Lower leg skin (tissue), 4 donors: Measurements from ENCODE around the gene SEPTIN2. TPM values are rescaled to one million over a fixed set of nuclear protein-coding genes. Genes with fewer than 3 reads are reported as not detected.

Experiments
- DNase-seq, 2 donors: peaks; one replicate each; pipeline ENCODE4 v3.0.0-alpha.2; 2019; ENCODE audit warnings: low spot score in 2 of 2
- H3K4me3 ChIP-seq: fragments of 200-600 bp; sonication (generic); 2 replicates; pipeline ENCODE4 v1.5.1; 2017; ENCODE audit warnings: mild to moderate bottlenecking, low read depth; ENCODE audit not compliant: poor library complexity, severe bottlenecking
- POLR2A ChIP-seq, 2 donors: fragments of 450-650 bp; IDR thresholded peaks; one replicate each; pipeline ENCODE4 v1.6.1; 2016 to 2017; ENCODE audit warnings: antibody characterized with exemption in 2 of 2, mild to moderate bottlenecking in 1 of 2, moderate library complexity in 1 of 2
- WGBS, 2 donors: methylation state at CpG; one replicate each; pipeline ENCODE4 v1.1.5; 2018; 5-methylcytosine and 5-hydroxymethylcytosine counted together
- intact Hi-C: fragments of 100-400 bp; cut with DNase I; formaldehyde crosslinking; loops from one replicate; pipeline ENCODE4 v1.15.0; 2023; ENCODE audit warnings: low total_unique reads
- total RNA-seq, 4 donors: library from RNA; depleted of rRNA; stranded (reverse); fragments of >200 nt; gene quantifications; one replicate each; pipeline ENCODE4 v1.1.0, GENCODE V29; 2016
- TF ChIP-seq, protein P1 (sequence below), 3 donors: fragments of 450-650 bp; IDR thresholded peaks; one replicate each; pipeline ENCODE4 v1.5.1; 2016; ENCODE audit warnings: antibody characterized with exemption in 3 of 3, mild to moderate bottlenecking in 3 of 3, moderate library complexity in 2 of 3

SEPTIN2 gene
- total RNA-seq, 4 donors from 2014 or later, result 97.3 to 164 (median 124) TPM

DNA sequence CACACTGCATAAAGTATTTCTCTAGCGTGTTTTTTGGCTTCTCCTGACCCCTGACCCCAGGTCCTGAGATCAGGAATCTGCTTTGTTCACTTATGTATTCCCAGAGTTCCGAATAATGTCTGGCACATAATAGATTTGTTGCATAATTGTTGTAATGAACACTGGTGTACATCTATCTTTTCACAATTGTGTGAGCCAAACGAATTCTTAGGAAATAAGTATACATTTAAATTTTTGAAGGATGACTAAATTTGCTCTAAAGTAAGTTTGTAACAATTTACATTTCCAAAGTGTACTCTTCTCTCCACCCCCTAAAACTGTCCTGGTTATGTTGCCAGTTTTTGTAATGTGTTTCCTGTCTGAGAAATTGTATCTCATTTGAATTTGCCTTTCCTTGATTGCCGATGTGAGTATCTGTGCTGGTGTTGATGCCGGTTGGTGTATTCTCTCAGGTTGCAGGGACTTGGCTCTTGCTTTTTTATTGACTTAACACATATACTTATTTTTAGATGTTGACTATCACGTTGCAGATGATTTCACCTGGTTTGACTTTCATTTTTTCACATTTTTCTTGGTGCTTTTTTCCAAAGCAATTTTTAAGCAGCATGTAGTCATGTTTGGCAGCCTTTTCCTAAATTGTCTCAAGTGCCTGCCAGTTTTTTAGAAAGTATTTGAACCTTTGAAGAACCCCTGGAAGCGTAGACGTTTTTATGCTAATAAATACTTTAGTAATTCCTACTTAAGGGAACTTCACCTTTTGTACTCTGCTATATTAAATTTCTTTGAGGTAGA, 24.3 kb downstream of the SEPTIN2 start:
- intact Hi-C loops, result no loop called here
- no peak for DNase-seq
- TF ChIP-seq POLR2A (IDR thresholded peaks at IDR 0.05), result no peak
- TF ChIP-seq, protein P1, sequence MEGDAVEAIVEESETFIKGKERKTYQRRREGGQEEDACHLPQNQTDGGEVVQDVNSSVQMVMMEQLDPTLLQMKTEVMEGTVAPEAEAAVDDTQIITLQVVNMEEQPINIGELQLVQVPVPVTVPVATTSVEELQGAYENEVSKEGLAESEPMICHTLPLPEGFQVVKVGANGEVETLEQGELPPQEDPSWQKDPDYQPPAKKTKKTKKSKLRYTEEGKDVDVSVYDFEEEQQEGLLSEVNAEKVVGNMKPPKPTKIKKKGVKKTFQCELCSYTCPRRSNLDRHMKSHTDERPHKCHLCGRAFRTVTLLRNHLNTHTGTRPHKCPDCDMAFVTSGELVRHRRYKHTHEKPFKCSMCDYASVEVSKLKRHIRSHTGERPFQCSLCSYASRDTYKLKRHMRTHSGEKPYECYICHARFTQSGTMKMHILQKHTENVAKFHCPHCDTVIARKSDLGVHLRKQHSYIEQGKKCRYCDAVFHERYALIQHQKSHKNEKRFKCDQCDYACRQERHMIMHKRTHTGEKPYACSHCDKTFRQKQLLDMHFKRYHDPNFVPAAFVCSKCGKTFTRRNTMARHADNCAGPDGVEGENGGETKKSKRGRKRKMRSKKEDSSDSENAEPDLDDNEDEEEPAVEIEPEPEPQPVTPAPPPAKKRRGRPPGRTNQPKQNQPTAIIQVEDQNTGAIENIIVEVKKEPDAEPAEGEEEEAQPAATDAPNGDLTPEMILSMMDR (IDR thresholded peaks at IDR 0.05), result no peak
- no peak overlapping the region for H3K4me3 ChIP-seq
- 55 to 62% methylated on average over 8 of the region's 8 CpGs for WGBS, 2 donors

DNA sequence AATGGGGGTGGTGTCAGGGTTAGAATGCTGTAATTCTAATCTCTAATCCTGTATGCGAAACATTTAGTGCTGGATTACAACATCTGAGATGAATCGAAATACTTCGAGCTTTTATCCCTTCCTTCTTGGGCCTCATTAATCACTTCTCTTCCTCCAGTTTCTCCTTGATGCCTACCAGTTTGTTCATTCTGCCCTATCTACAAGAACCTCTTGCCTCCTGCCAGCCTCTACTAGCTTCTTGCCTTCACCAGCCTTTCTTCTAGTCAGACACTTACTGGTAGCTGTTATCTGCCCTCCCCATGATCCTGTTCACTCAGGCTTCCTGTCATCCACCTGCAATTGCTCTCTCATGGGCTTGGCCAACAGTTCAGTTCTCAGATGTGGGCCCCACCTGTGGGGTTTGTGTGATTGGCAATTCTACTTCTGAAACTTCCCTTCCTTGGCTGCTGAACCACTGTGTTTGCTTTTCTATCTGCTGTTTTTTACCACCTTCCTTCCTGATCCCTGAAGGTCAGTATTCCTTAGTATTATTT, 25.0 kb downstream of the SEPTIN2 start:
- DNase-seq, result no peak
- no peak overlapping the region for H3K4me3 ChIP-seq
- TF ChIP-seq POLR2A (IDR thresholded peaks at IDR 0.05), result no peak
- TF ChIP-seq, protein P1 (IDR thresholded peaks at IDR 0.05), result no peak
- intact Hi-C loops, result no loop called here
- 81% methylated on average over 3 of the region's 3 CpGs for WGBS, 2 donors

DNA sequence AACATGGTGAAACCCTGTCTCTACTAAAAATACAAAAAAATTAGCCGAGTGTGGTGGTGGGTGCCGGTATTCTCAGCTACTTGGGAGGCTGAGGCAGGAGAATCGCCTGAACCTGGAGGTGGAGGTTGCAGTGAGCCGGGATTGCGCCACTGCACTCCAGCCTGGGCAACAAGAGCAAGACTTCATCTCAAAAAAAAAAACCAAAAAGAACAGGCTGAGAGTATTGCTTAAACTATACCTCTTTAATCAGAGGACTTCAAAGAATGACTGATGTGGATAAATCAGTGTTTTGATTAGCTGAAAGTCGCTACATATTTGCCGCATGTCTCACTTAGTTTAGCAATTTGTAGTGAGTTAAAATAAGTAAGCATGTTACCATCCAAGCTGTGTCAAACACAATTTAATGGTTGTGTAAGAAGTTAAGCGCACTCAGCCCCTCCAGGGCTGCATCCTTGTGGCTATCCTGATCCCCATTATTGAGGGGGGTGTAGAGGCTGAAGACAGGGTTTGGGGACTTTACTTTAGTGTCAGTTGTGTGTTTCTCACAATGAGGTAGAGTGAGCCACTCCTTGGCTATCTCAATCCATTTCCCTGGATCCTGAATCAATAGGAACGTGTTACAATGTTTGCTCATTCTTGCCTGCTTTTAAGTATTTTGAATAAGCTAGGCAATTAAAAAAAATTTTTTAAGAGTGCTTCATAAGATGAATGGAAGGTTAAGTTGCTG, 29.4 kb downstream of the SEPTIN2 start:
- WGBS, 2 donors, result 94 to 97% methylated on average over 9 of the region's 9 CpGs
- TF ChIP-seq, protein P1 (IDR thresholded peaks at IDR 0.05), result no peak
- TF ChIP-seq POLR2A (IDR thresholded peaks at IDR 0.05), result no peak
- DNase-seq, result no peak
- intact Hi-C loops, result no loop called here
- no peak overlapping the region for H3K4me3 ChIP-seq

DNA sequence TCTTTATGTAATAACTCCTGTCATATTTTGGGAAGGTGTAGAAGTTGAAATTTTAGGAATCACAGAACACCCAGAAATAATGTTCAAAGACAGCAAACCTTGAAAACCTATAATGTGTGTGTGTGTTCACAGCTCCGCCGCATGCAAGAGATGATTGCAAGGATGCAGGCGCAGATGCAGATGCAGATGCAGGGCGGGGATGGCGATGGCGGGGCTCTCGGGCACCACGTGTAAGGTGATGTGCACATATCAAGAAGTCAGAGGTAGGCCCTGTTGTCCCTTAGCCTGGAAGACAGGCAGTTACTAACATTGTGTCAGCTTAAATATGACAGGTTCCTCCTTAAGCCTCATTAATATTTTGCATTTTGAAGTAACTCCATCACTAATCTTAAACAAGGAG, 34.2 kb downstream of the SEPTIN2 start:
- intact Hi-C loops, result no loop called here
- 91 to 94% methylated on average over 8 of the region's 8 CpGs for whole genome bisulfite sequencing, 2 donors

DNA sequence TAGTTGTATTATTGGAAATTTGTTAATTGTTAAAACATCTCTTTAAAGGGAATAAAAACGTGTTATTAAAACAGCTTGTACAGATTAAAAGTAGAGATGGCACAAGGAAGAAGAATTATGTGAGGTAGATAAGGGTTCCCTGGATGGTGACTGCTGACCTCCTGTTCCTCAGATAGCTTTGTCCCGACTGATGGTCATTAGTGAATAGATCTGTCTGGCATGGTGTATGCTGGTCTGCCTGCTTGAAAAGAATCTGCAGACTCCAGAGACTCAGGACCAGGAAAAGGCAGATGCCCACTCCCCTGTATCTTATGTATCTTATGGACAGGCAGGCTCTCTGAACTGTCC, 34.8 kb downstream of the SEPTIN2 start:
- no peak overlapping the region for H3K4me3 ChIP-seq
- no peak for DNase-seq
- TF ChIP-seq, protein P1 (IDR thresholded peaks at IDR 0.05), result no peak
- TF ChIP-seq POLR2A (IDR thresholded peaks at IDR 0.05), result no peak
- 79 to 90% methylated on average over 2 of the region's 2 CpGs for WGBS, 2 donors
- intact Hi-C loops, result no loop called here

More for the DNA sequence above, 34.2 kb downstream of the SEPTIN2 start:
- TF ChIP-seq, protein P1 (IDR thresholded peaks at IDR 0.05), result no peak
- no peak for TF ChIP-seq POLR2A (IDR thresholded peaks at IDR 0.05)
- no peak for DNase-seq
- no peak overlapping the region for H3K4me3 ChIP-seq
